ENCODE results near the gene PROX2. TPM values are rescaled to one million over a fixed set of nuclear protein-coding genes. Genes with fewer than 3 reads are reported as not detected.

The PROX2 gene
- total RNA-seq, 1 experiment from 2014 or later, result not detected

DNA sequence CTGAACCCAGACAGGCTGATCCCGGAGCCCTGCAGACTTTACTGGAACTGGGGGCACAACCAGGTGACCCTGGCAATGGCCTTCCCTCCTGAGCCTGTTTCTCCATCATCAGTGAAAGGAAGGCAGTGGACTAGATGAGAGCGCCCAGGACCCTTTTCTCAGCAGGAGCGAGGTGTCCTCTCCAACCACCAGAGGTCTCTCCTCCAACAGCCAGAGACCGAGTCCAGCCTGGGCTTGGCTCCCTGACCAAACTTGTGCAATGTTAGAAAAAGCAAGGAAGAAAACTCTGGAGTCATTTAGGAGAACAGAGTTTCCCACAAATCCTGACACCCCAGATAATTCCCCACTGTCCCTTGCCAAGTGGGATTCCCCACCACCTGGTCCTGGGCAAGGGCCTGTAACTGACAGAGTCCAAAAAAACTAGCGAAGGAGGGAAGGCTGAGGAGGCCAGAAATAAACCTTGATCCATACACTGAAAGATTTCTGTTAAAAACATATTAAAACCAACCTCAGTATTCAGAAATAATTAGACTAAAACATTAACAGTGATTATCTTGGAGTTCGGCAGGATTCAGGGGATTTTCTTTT is 38.1 kb upstream of the PROX2 start:
- no peak overlapping the region for H3K4me3 ChIP-seq (ENCODE audit: low read length)

GRCh38 chr14:74913393-74913910 is 37.5 kb upstream of the PROX2 start:
- Histone ChIP-seq H3K4me2 (ENCODE audit: low read length) (no peak overlapping the region), H3K79me2 (ENCODE audit: low read length) (no peaks in the 10 kb centered on the region), H3K4me3 (ENCODE audit: low read length) (no peak overlapping the region), H3K9me3 (ENCODE audit: low read length) (no peaks in the 10 kb centered on the region), H3F3A (ENCODE audit: low read length, unreplicated experiment) (no peaks in the 10 kb centered on the region), H4K20me1 (ENCODE audit: low read length) (no peaks in the 10 kb centered on the region), H3K4me1 (ENCODE audit: insufficient read depth, low read length) (no peaks in the 10 kb centered on the region), H2AFZ (ENCODE audit: low read length) (no peak overlapping the region), H3K9ac (ENCODE audit: low read length) (no peak overlapping the region), H3K27ac (ENCODE audit: low read length) (no peak overlapping the region), H3K36me3 (ENCODE audit: low read depth, low read length) (no peaks in the 10 kb centered on the region), H3K27me3 (ENCODE audit: low read length) (no peaks in the 10 kb centered on the region), H3K9me2 (replicated peaks; ENCODE audit: low read length) (no peaks in the 10 kb centered on the region)
- DNase-seq, result no peak
- no peak for ATAC-seq
- no TSS peak for BruUV-seq (replicated peaks)
- intact Hi-C loops (cut with micrococcal nuclease), result no loop called here
- ChIA-PET CTCF (no interaction called here), POLR2A (ENCODE audit: unreplicated experiment) (no interaction called here)
- TF ChIP-seq EZH2phosphoT487 (IDR thresholded peaks at IDR 0.05; ENCODE audit: borderline replicate concordance, low read length), result no peak
- TF ChIP-seq, protein P1, sequence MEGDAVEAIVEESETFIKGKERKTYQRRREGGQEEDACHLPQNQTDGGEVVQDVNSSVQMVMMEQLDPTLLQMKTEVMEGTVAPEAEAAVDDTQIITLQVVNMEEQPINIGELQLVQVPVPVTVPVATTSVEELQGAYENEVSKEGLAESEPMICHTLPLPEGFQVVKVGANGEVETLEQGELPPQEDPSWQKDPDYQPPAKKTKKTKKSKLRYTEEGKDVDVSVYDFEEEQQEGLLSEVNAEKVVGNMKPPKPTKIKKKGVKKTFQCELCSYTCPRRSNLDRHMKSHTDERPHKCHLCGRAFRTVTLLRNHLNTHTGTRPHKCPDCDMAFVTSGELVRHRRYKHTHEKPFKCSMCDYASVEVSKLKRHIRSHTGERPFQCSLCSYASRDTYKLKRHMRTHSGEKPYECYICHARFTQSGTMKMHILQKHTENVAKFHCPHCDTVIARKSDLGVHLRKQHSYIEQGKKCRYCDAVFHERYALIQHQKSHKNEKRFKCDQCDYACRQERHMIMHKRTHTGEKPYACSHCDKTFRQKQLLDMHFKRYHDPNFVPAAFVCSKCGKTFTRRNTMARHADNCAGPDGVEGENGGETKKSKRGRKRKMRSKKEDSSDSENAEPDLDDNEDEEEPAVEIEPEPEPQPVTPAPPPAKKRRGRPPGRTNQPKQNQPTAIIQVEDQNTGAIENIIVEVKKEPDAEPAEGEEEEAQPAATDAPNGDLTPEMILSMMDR (conservative IDR thresholded peaks at IDR 0.05; ENCODE audit: low read depth, low read length), result no peak
- TF ChIP-seq EZH2 (IDR thresholded peaks at IDR 0.05; ENCODE audit: low read length, unreplicated experiment), result no peak

More for the DNA sequence above, 38.1 kb upstream of the PROX2 start:
- Histone ChIP-seq H3K79me2 (ENCODE audit: low read length) (no peaks in the 10 kb centered on the region), H3K9ac (ENCODE audit: low read length) (no peak overlapping the region), H3K4me2 (ENCODE audit: low read length) (no peak overlapping the region), H3K27ac (ENCODE audit: low read length) (no peak overlapping the region), H4K20me1 (ENCODE audit: low read length) (no peaks in the 10 kb centered on the region), H3K9me3 (ENCODE audit: low read length) (no peaks in the 10 kb centered on the region), H3K36me3 (ENCODE audit: low read depth, low read length) (no peaks in the 10 kb centered on the region), H3K4me1 (ENCODE audit: insufficient read depth, low read length) (no peaks in the 10 kb centered on the region), H2AFZ (ENCODE audit: low read length) (no peak overlapping the region), H3K27me3 (ENCODE audit: low read length) (no peaks in the 10 kb centered on the region), H3F3A (ENCODE audit: low read length, unreplicated experiment) (no peaks in the 10 kb centered on the region), H3K9me2 (replicated peaks; ENCODE audit: low read length) (no peaks in the 10 kb centered on the region)
- intact Hi-C loops (cut with micrococcal nuclease), result loop anchor here (1.0 kb wide), 3 partner anchors 170 to 389 kb away; no protein-coding TSS in a partner anchor
- peak; percentile 97 for ATAC-seq
- ChIA-PET POLR2A (ENCODE audit: unreplicated experiment) (no interaction called here), CTCF (no interaction called here)
- TF ChIP-seq, protein P1 (conservative IDR thresholded peaks at IDR 0.05; ENCODE audit: low read depth, low read length), result peak; percentile 91
- TF ChIP-seq EZH2phosphoT487 (IDR thresholded peaks at IDR 0.05; ENCODE audit: borderline replicate concordance, low read length), result no peak
- DNase-seq, result peak; percentile 74
- no TSS peak for BruUV-seq (replicated peaks)

DNA sequence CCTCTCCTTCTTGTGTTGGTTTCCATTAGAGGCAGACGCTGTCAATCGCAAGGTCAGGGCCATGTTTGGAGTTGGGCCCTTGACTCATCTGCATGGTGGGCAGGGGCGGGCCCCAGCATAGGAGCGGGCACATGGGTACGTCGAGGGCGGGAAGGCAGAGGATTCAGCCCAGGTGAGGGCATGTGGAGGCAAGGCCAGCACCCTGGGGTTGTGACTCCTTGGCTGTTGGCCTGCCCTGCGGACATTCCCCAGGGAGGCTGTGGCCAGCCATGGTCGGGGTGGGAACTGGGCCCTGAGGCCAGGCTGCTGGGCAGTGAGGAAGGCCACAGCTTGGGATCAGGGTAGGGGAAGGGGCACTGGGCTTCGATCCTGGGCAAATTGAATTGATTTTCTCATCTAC is 36.9 kb upstream of the PROX2 start:
- no peaks in the 10 kb centered on the region for H4K20me1 ChIP-seq (ENCODE audit: low read length)
- DNase-seq (no peak), ATAC-seq (no peak)
- no peaks in the 10 kb centered on the region for H3K4me1 ChIP-seq (ENCODE audit: insufficient read depth, low read length)
- no peak overlapping the region for H3K4me2 ChIP-seq (ENCODE audit: low read length)
- H3K27ac ChIP-seq (ENCODE audit: low read length), result no peak overlapping the region
- TF ChIP-seq EZH2phosphoT487 (IDR thresholded peaks at IDR 0.05; ENCODE audit: borderline replicate concordance, low read length), result no peak
- no peak for TF ChIP-seq EZH2 (IDR thresholded peaks at IDR 0.05; ENCODE audit: low read length, unreplicated experiment)
- TF ChIP-seq, protein P1 (conservative IDR thresholded peaks at IDR 0.05; ENCODE audit: low read depth, low read length), result no peak
- POLR2A ChIA-PET (ENCODE audit: unreplicated experiment), result no interaction called here
- H3K27me3 ChIP-seq (ENCODE audit: low read length), result no peaks in the 10 kb centered on the region
- CTCF ChIA-PET, result no interaction called here
- H3K9me2 ChIP-seq (replicated peaks; ENCODE audit: low read length), result no peaks in the 10 kb centered on the region
- H3K79me2 ChIP-seq (ENCODE audit: low read length), result no peaks in the 10 kb centered on the region
- H3K4me3 ChIP-seq (ENCODE audit: low read length), result no peak overlapping the region
- H3K9ac ChIP-seq (ENCODE audit: low read length), result no peak overlapping the region
- no peaks in the 10 kb centered on the region for H3K36me3 ChIP-seq (ENCODE audit: low read depth, low read length)
- no TSS peak for BruUV-seq (replicated peaks)
- intact Hi-C loops (cut with micrococcal nuclease), result no loop called here
- H3K9me3 ChIP-seq (ENCODE audit: low read length), result no peaks in the 10 kb centered on the region
- H3F3A ChIP-seq (ENCODE audit: low read length, unreplicated experiment), result no peaks in the 10 kb centered on the region
- no peak overlapping the region for H2AFZ ChIP-seq (ENCODE audit: low read length)
